Hepatocyte (in vitro differentiated cells): ENCODE measurements around the gene NXPH2. TPM values are rescaled to one million over a fixed set of nuclear protein-coding genes. Genes with fewer than 3 reads are reported as not detected.

ENCODE experiments used
- DNase-seq: peaks from one replicate; pipeline ENCODE4 v3.0.0-alpha.2; 2016; ENCODE audit warnings: low spot score
- H2AFZ ChIP-seq: fragments of 200-600 bp; sonication (generic); 2 replicates; pipeline ENCODE4 v1.6.0; 2016; ENCODE audit warnings: antibody characterized with exemption, mild to moderate bottlenecking
- H3K27ac ChIP-seq: fragments of 200-600 bp; sonication (generic); 2 replicates; pipeline ENCODE4 v1.5.1; 2016; ENCODE audit warnings: mild to moderate bottlenecking
- H3K27me3 ChIP-seq: fragments of 200-600 bp; sonication (generic); 2 replicates; pipeline ENCODE4 v1.6.1; 2016
- H3K36me3 ChIP-seq: fragments of 200-600 bp; sonication (generic); replicated peaks from 2 replicates; pipeline ENCODE4 v1.5.1; 2016; ENCODE audit warnings: low read depth; ENCODE audit not compliant: insufficient read depth
- H3K4me1 ChIP-seq: fragments of 200-600 bp; sonication (generic); 2 replicates; pipeline ENCODE4 v1.5.1; 2016; ENCODE audit warnings: mild to moderate bottlenecking, moderate library complexity; ENCODE audit not compliant: insufficient read depth
- H3K4me2 ChIP-seq: fragments of 200-600 bp; sonication (generic); 2 replicates; pipeline ENCODE4 v1.6.0; 2016
- H3K4me3 ChIP-seq: fragments of 200-600 bp; sonication (generic); 2 replicates; pipeline ENCODE4 v1.5.1; 2016; ENCODE audit warnings: mild to moderate bottlenecking
- H3K79me2 ChIP-seq: fragments of 200-600 bp; sonication (generic); 2 replicates; pipeline ENCODE4 v1.6.0; 2017; ENCODE audit warnings: mild to moderate bottlenecking
- H3K9me2 ChIP-seq: fragments of 200-600 bp; sonication (generic); replicated peaks from 2 replicates; pipeline ENCODE4 v1.6.0; 2017; ENCODE audit warnings: mild to moderate bottlenecking; ENCODE audit not compliant: insufficient read depth
- H3K9me3 ChIP-seq: fragments of 200-600 bp; sonication (generic); 2 replicates; pipeline ENCODE4 v1.5.1; 2016; ENCODE audit warnings: low read depth, mild to moderate bottlenecking
- H4K20me1 ChIP-seq: fragments of 200-600 bp; sonication (generic); 2 replicates; pipeline ENCODE4 v1.6.0; 2016; ENCODE audit warnings: mild to moderate bottlenecking; ENCODE audit not compliant: insufficient read depth, poor library complexity, severe bottlenecking
- CTCF ChIP-seq: fragments of 200-600 bp; sonication (generic); IDR thresholded peaks from 2 replicates; pipeline ENCODE4 v1.5.1; 2016; ENCODE audit warnings: antibody characterized with exemption, mild to moderate bottlenecking; ENCODE audit not compliant: poor library complexity
- EZH2 ChIP-seq: fragments of 200-600 bp; sonication (generic); IDR thresholded peaks from 2 replicates; pipeline ENCODE4 v1.6.1; 2016; ENCODE audit warnings: antibody characterized with exemption, mild to moderate bottlenecking, borderline replicate concordance
- EZH2phosphoT487 ChIP-seq: fragments of 200-600 bp; sonication (generic); IDR thresholded peaks from one replicate; pipeline ENCODE4 v1.6.1; 2018; ENCODE audit warnings: antibody characterized with exemption, mild to moderate bottlenecking, low read depth, moderate library complexity; ENCODE audit not compliant: unreplicated experiment, severe bottlenecking
- WGBS: methylation state at CpG from one replicate; pipeline ENCODE4 v1.1.6; 2016; ENCODE audit warnings: low lambda C conversion rate; ENCODE audit errors: missing lambda C conversion rate; 5-methylcytosine and 5-hydroxymethylcytosine counted together
- polyA plus RNA-seq: library from polyadenylated mRNA; unstranded; fragments of >200 nt; fragmentation: Nextera tagmentation; extraction: Ambion mirVana; gene quantifications from 2 replicates; pipeline ENCODE4 v1.2.1, GENCODE V29; 2016
- total RNA-seq: library from RNA; depleted of rRNA; stranded (reverse); fragments of >200 nt; gene quantifications from 2 replicates; pipeline ENCODE4 v1.2.3, GENCODE V29; 2014

The NXPH2 gene
- total and polyA plus RNA-seq, 2 experiments from 2014 or later: 1.5 to 6.3 TPM

GRCh38 chr2:138724729-138725459, 55.3 kb downstream of the NXPH2 start:
- H3K4me3 ChIP-seq: no peak overlapping the region
- H3K4me2 ChIP-seq: peak overlapping the region; percentile 53
- peak overlapping the region; percentile 42 for H3K27ac ChIP-seq
- H3K9me3 ChIP-seq: no peaks in the 10 kb centered on the region
- 40% methylated on average over 2 of the region's 2 CpGs for WGBS
- no peak for TF ChIP-seq EZH2
- TF ChIP-seq CTCF: no peak
- TF ChIP-seq EZH2phosphoT487: no peak
- no peak for DNase-seq
- H3K27me3 ChIP-seq: no peaks in the 10 kb centered on the region
- H4K20me1 ChIP-seq: no peaks in the 10 kb centered on the region
- no peak overlapping the region for H2AFZ ChIP-seq
- peaks cover 14% of the 10 kb centered on the region for H3K4me1 ChIP-seq
- H3K9me2 ChIP-seq: no peaks in the 10 kb centered on the region
- H3K79me2 ChIP-seq: no peaks in the 10 kb centered on the region
- no peaks in the 10 kb centered on the region for H3K36me3 ChIP-seq

- no peak overlapping the region for H2AFZ ChIP-seq
- H3K4me3 ChIP-seq: no peak overlapping the region
- H3K36me3 ChIP-seq: no peaks in the 10 kb centered on the region
- H4K20me1 ChIP-seq: no peaks in the 10 kb centered on the region
- no peaks in the 10 kb centered on the region for H3K9me3 ChIP-seq
- H3K27ac ChIP-seq: peak overlapping the region; percentile 42
- no peak for TF ChIP-seq EZH2
- TF ChIP-seq EZH2phosphoT487: no peak
- no peak for TF ChIP-seq CTCF
- DNase-seq: no peak
- no peaks in the 10 kb centered on the region for H3K27me3 ChIP-seq
- peak overlapping the region; percentile 53 for H3K4me2 ChIP-seq
- H3K9me2 ChIP-seq: no peaks in the 10 kb centered on the region
- H3K4me1 ChIP-seq: peaks cover 14% of the 10 kb centered on the region
- no peaks in the 10 kb centered on the region for H3K79me2 ChIP-seq
- WGBS: 74% methylated on average over 2 of the region's 2 CpGs
These were observed 55.9 kb downstream of the NXPH2 start for GRCh38 chr2:138724327-138724726.

GRCh38 chr2:138723196-138723987, 56.8 kb downstream of the NXPH2 start:
- no peak overlapping the region for H2AFZ ChIP-seq
- WGBS: 93% methylated on average over 7 of the region's 7 CpGs
- no peaks in the 10 kb centered on the region for H3K9me2 ChIP-seq
- no peak overlapping the region for H3K4me2 ChIP-seq
- no peaks in the 10 kb centered on the region for H3K36me3 ChIP-seq
- DNase-seq: no peak
- H3K27ac ChIP-seq: no peak overlapping the region
- H4K20me1 ChIP-seq: no peaks in the 10 kb centered on the region
- no peak overlapping the region for H3K4me3 ChIP-seq
- TF ChIP-seq EZH2phosphoT487 (no peak), EZH2 (no peak), CTCF (no peak)
- H3K79me2 ChIP-seq: no peaks in the 10 kb centered on the region
- H3K4me1 ChIP-seq: peaks cover 14% of the 10 kb centered on the region
- no peaks in the 10 kb centered on the region for H3K9me3 ChIP-seq
- H3K27me3 ChIP-seq: no peaks in the 10 kb centered on the region
